ENCODE measurements around the gene ARID1A. TPM values are rescaled to one million over a fixed set of nuclear protein-coding genes. Genes with fewer than 3 reads are reported as not detected.

The ARID1A gene
- total RNA-seq, 4 donors from 2014 or later = 36.8 to 76.2 (median 44.5) TPM

- WGBS = 29% methylated on average over 2 of the region's 2 CpGs
- Histone ChIP-seq H3K36me3 (peaks cover 0 to 5% (median 0%) of the 10 kb centered on the region in 4 donors), H3K9me3 (no peaks in the 10 kb centered on the region), H3K4me3 (no peak overlapping the region), H3K27ac (replicated peaks in 1 of 4) (no peak overlapping the region), H3K27me3 (no peaks in the 10 kb centered on the region), H3K4me1 (peaks cover 84 to 100% (median 97%) of the 10 kb centered on the region in 4 donors)
- intact Hi-C loops (cut with DNase I) = no loop called here
- TF ChIP-seq, protein P1, sequence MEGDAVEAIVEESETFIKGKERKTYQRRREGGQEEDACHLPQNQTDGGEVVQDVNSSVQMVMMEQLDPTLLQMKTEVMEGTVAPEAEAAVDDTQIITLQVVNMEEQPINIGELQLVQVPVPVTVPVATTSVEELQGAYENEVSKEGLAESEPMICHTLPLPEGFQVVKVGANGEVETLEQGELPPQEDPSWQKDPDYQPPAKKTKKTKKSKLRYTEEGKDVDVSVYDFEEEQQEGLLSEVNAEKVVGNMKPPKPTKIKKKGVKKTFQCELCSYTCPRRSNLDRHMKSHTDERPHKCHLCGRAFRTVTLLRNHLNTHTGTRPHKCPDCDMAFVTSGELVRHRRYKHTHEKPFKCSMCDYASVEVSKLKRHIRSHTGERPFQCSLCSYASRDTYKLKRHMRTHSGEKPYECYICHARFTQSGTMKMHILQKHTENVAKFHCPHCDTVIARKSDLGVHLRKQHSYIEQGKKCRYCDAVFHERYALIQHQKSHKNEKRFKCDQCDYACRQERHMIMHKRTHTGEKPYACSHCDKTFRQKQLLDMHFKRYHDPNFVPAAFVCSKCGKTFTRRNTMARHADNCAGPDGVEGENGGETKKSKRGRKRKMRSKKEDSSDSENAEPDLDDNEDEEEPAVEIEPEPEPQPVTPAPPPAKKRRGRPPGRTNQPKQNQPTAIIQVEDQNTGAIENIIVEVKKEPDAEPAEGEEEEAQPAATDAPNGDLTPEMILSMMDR (IDR thresholded peaks at IDR 0.05) = no peak
- TF ChIP-seq EP300 (IDR thresholded peaks at IDR 0.05) (no peak), POLR2A (IDR thresholded peaks at IDR 0.05; ENCODE audit: low read depth) (no peak), POLR2AphosphoS5 (IDR thresholded peaks at IDR 0.05) (no peak)
- DNase-seq (ENCODE audit: extremely low spot score) = no peak
These were observed 21.2 kb downstream of the ARID1A start for GRCh38 chr1:26717017-26717491.

- no peak overlapping the region for H3K4me3 ChIP-seq
- no peaks in the 10 kb centered on the region for H3K9me3 ChIP-seq
- intact Hi-C loops (cut with DNase I) = no loop called here
- TF ChIP-seq, protein P1 (IDR thresholded peaks at IDR 0.05) = peak in 1 of 3 experiments; percentile 8
- TF ChIP-seq EP300 (IDR thresholded peaks at IDR 0.05) (no peak), POLR2A (IDR thresholded peaks at IDR 0.05; ENCODE audit: low read depth) (no peak), POLR2AphosphoS5 (IDR thresholded peaks at IDR 0.05) (no peak)
- H3K4me1 ChIP-seq = peaks cover 86 to 100% (median 97%) of the 10 kb centered on the region in 4 donors
- no peaks in the 10 kb centered on the region for H3K27me3 ChIP-seq
- no peak for DNase-seq (ENCODE audit: extremely low spot score)
- WGBS = 56% methylated on average over 3 of the region's 3 CpGs
- peaks cover 0 to 5% (median 0%) of the 10 kb centered on the region in 4 donors for H3K36me3 ChIP-seq
- no peak overlapping the region for H3K27ac ChIP-seq (replicated peaks in 1 of 4)
These were observed 23.4 kb downstream of the ARID1A start for GRCh38 chr1:26719205-26719604.

- intact Hi-C loops (cut with DNase I) = loop anchor here (10.0 kb wide), 1 partner anchor 63 kb away; the partner anchor contains the start of gene PIGV
- peaks cover 85 to 100% (median 99%) of the 10 kb centered on the region in 4 donors for H3K4me1 ChIP-seq
- TF ChIP-seq, protein P1 (IDR thresholded peaks at IDR 0.05) = no peak
- TF ChIP-seq POLR2AphosphoS5 (IDR thresholded peaks at IDR 0.05) = no peak
- no peak for TF ChIP-seq POLR2A (IDR thresholded peaks at IDR 0.05; ENCODE audit: low read depth)
- no peak for TF ChIP-seq EP300 (IDR thresholded peaks at IDR 0.05)
- H3K27me3 ChIP-seq = no peaks in the 10 kb centered on the region
- peaks cover 0 to 5% (median 0%) of the 10 kb centered on the region in 4 donors for H3K36me3 ChIP-seq
- no peak for DNase-seq (ENCODE audit: extremely low spot score)
- H3K27ac ChIP-seq (replicated peaks in 1 of 4) = no peak overlapping the region
- 86% methylated on average over 2 of the region's 2 CpGs for WGBS
- no peak overlapping the region for H3K4me3 ChIP-seq
- H3K9me3 ChIP-seq = no peaks in the 10 kb centered on the region
These were observed 26.0 kb downstream of the ARID1A start for GRCh38 chr1:26721669-26722355.

DNA sequence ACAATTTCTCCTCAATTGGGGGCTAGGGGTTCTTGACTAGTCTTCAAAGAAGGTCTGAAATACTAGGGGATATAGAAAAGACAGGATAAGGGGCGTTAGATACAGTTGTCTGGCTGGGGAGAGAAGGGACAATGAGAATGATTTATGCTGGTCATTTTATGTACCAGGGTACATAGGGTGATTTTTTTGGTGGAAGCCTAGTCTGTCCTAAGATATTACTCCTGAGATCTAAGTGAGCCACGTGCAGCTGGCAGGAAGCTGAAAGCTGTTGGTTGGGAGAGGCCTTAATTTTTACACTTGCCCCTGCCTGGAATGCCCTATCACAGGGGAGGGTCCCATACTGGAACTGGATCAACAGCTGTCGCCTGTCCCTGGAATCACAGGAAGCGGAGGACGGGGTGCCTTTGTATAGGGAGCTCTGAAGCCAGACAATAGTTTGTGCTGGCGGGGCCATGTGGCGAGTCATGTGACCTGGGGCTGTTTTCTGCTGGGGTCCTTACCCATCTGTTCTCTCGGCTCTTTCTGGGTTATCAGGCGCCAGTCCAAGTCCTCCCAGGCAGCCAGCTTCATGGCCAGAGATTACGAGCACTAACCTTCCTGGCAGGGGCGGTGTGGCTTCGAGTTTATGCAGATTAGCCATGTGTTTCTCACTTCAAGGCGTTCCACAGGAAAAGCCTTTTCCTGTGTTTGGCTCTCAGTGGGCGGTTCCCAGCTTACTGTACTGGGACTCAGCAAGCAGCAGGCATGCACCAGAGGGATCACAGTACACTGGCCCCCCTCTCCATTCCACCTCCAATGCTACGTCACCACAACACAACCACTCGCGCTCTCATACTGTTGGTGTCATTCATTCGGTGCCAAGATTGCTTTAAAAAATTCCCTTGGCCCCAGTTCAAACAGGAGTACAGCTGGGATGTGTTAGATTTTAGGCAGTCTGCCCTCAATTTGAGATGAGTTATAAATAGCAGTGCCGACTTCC is 27.5 kb downstream of the ARID1A start:
- TF ChIP-seq EP300 (IDR thresholded peaks at IDR 0.05) (peak; percentile 24), POLR2AphosphoS5 (IDR thresholded peaks at IDR 0.05) (peak; percentile 90 to 91), POLR2A (IDR thresholded peaks at IDR 0.05; ENCODE audit: low read depth) (no peak)
- TF ChIP-seq, protein P1 (IDR thresholded peaks at IDR 0.05) = no peak
- intact Hi-C loops (cut with DNase I) = loop anchor here (10.0 kb wide), 1 partner anchor 61 kb away; the partner anchor contains the start of gene PIGV
- WGBS = 5% methylated on average over 11 of the region's 19 CpGs
- peak overlapping the region; percentile 54 to 77 (median 62) for H3K27ac ChIP-seq (replicated peaks in 1 of 4)
- peak overlapping the region in 3 of 4 donors; percentile 2 to 16 (median 10) for H3K4me3 ChIP-seq
- peaks cover 83 to 100% (median 99%) of the 10 kb centered on the region in 4 donors for H3K4me1 ChIP-seq
- peaks cover 0 to 5% (median 0%) of the 10 kb centered on the region in 4 donors for H3K36me3 ChIP-seq
- H3K27me3 ChIP-seq = no peaks in the 10 kb centered on the region
- peak; percentile 94 for DNase-seq (ENCODE audit: extremely low spot score)
- H3K9me3 ChIP-seq = no peaks in the 10 kb centered on the region

Measured in esophagus muscularis mucosa (tissue), 4 donors.